Neuronal stem cell (in vitro differentiated cells): Measurements from ENCODE around the gene CATSPERD. TPM values are rescaled to one million over a fixed set of nuclear protein-coding genes. Genes with fewer than 3 reads are reported as not detected.

Source experiments
- DNase-seq: peaks from one replicate; pipeline ENCODE4 v3.0.0-alpha.2; 2013; ENCODE audit warnings: low spot score
- H2AFZ ChIP-seq: one replicate; pipeline ENCODE4 v1.6.1; 2013; ENCODE audit warnings: mild to moderate bottlenecking, low read length, inconsistent platforms
- H2AK5ac ChIP-seq: 2 replicates; pipeline ENCODE4 v1.6.1; 2013; ENCODE audit warnings: low read depth, mild to moderate bottlenecking, inconsistent platforms, low read length, moderate library complexity, mixed read lengths
- H2BK120ac ChIP-seq: 2 replicates; pipeline ENCODE4 v1.6.1; 2013; ENCODE audit warnings: low read depth, mild to moderate bottlenecking, inconsistent platforms, low read length, moderate library complexity, mixed read lengths
- H2BK12ac ChIP-seq: one replicate; pipeline ENCODE4 v1.6.1; 2013; ENCODE audit warnings: low read length, inconsistent platforms
- H2BK15ac ChIP-seq: 2 replicates; pipeline ENCODE4 v1.6.1; 2013; ENCODE audit warnings: mild to moderate bottlenecking, low read length, inconsistent platforms, mixed read lengths
- H2BK5ac ChIP-seq: one replicate; pipeline ENCODE4 v1.6.1; 2013; ENCODE audit warnings: inconsistent platforms, mild to moderate bottlenecking, low read length, moderate library complexity
- H3K14ac ChIP-seq: one replicate; pipeline ENCODE4 v1.6.1; 2013; ENCODE audit warnings: low read length, inconsistent platforms
- H3K18ac ChIP-seq: 2 replicates; pipeline ENCODE4 v1.6.1; 2013; ENCODE audit warnings: low read length, inconsistent platforms
- H3K23ac ChIP-seq: 2 replicates; pipeline ENCODE4 v1.6.1; 2013; ENCODE audit warnings: low read depth, mild to moderate bottlenecking, mixed read lengths, low read length, inconsistent platforms; ENCODE audit not compliant: poor library complexity
- H3K27ac ChIP-seq: replicated peaks from 3 replicates; pipeline ENCODE4 v1.5.1; 2013; ENCODE audit warnings: low read length, inconsistent platforms
- H3K27me3 ChIP-seq, 3 experiments: 2 replicates each; pipeline ENCODE4 v1.6.1; 2013; ENCODE audit warnings: low read length in 3 of 3, mild to moderate bottlenecking in 2 of 3, inconsistent platforms in 1 of 3, low read depth in 1 of 3, mixed read lengths in 1 of 3, moderate library complexity in 1 of 3; ENCODE audit not compliant: control insufficient read depth in 3 of 3, insufficient read depth in 3 of 3
- H3K36me3 ChIP-seq, 2 donors: replicated peaks in 1 of 2; 2 replicates each; pipeline ENCODE4 v1.6.1; 2013; ENCODE audit warnings: low read length in 2 of 2; ENCODE audit not compliant: control insufficient read depth in 2 of 2, insufficient read depth in 2 of 2
- H3K4ac ChIP-seq: 2 replicates; pipeline ENCODE4 v1.6.1; 2013; ENCODE audit warnings: inconsistent platforms, mild to moderate bottlenecking, low read length, moderate library complexity
- H3K4me1 ChIP-seq, 2 donors: 1 replicate in 1 of 2; 2 replicates in 1 of 2; pipeline ENCODE4 v1.6.1; 2013; ENCODE audit warnings: low read length in 2 of 2, low read depth in 1 of 2; ENCODE audit not compliant: control insufficient read depth in 2 of 2, insufficient read depth in 1 of 2
- H3K4me2 ChIP-seq: one replicate; pipeline ENCODE4 v1.6.1; 2013; ENCODE audit warnings: mild to moderate bottlenecking, low read length, inconsistent platforms; ENCODE audit not compliant: insufficient read depth, poor library complexity, severe bottlenecking
- H3K4me3 ChIP-seq, 2 donors: 2 replicates each; pipeline ENCODE4 v1.5.1; 2013; ENCODE audit warnings: low read length in 2 of 2, mild to moderate bottlenecking in 2 of 2, inconsistent platforms in 1 of 2, moderate library complexity in 1 of 2
- H3K79me1 ChIP-seq: one replicate; pipeline ENCODE4 v1.6.1; 2013; ENCODE audit warnings: low read depth, mild to moderate bottlenecking, inconsistent platforms, low read length, moderate library complexity
- H3K9ac ChIP-seq: one replicate; pipeline ENCODE4 v1.6.1; 2013; ENCODE audit warnings: mild to moderate bottlenecking, low read depth, low read length, inconsistent platforms; ENCODE audit not compliant: poor library complexity
- H3K9me3 ChIP-seq, 2 donors: replicated peaks in 1 of 2; 2 replicates each; pipeline versions ENCODE3 to v1.6.1; 2013; ENCODE audit warnings: low read length in 2 of 2, mild to moderate bottlenecking in 2 of 2, inconsistent platforms in 1 of 2, low read depth in 1 of 2, mixed read lengths in 1 of 2, moderate library complexity in 1 of 2; ENCODE audit not compliant: control insufficient read depth in 2 of 2, insufficient read depth in 1 of 2
- H4K8ac ChIP-seq: one replicate; pipeline ENCODE4 v1.6.1; 2013; ENCODE audit warnings: low read depth, mild to moderate bottlenecking, inconsistent platforms, low read length, moderate library complexity
- H4K91ac ChIP-seq: one replicate; pipeline ENCODE4 v1.6.1; 2013; ENCODE audit warnings: low read length, low read depth, mild to moderate bottlenecking, inconsistent platforms; ENCODE audit not compliant: poor library complexity
- WGBS, 2 donors: extraction: QIAGEN DNeasy Blood & Tissue Kit; methylation state at CpG; one replicate each; pipeline ENCODE4 v1.1.7; 2013; ENCODE audit warnings: missing lambda C conversion rate in 2 of 2, mixed read lengths in 1 of 2; ENCODE audit not compliant: insufficient read length in 2 of 2, insufficient replicate concordance in 1 of 2; ENCODE audit errors: extremely low coverage in 2 of 2; 5-methylcytosine and 5-hydroxymethylcytosine counted together
- polyA plus RNA-seq, 2 experiments: library from polyadenylated mRNA; stranded (reverse); fragments of 200-250 nt; gene quantifications; one replicate each; pipeline ENCODE4 v1.2.3, GENCODE V29; 2013

CATSPERD gene
- polyA plus RNA-seq (2013, experiment 1 of 2), result 0.03 TPM
- polyA plus RNA-seq (2013, experiment 2 of 2), result not detected

DNA sequence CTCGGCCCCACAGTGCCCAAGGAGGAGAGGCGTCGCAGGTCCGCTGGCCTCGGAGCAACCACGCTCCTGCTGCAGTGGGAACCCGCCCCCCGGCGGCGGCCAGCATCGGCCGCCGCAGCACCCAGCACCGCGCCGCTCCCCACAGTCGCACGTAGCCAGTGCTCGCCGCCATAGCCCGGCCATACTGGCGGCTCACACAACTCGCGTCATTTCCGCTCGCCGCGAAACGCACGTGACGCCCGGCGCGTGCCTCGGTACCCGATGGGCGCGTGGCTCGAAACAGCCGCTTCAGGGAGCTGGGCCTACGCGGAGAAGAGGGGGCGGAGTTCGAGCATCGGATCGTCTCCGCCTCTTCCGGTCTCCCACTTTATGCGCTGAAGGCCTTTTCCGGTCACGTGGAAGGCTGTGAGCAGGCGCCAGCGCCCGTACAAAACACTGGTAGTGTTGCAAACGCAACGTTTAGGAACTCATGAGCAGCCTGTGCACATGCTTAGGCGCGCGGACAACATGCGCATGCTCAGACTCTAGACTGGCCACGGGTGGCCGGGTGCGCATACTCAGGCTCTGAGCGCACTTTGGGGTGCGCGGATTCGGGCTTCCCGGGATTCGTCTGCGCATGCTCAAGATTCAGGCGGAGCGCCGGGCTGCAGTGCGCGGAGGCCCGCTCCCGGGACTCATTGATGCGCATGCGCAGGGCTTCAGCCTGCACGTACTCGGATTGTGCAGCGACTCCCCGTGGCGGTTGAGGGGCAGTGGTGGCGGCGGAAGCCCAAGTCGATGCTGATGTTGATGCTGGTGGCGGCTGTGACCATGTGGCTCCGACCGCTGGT, at the start of gene CATSPERD, which contains the start of gene LONP1:
CATSPERD (plus strand) TSS at position 677 of the 830 bp plus-strand sequence; CDS start at position 778, 101 bp downstream.
LONP1 (minus strand) TSS at position 186 of the 830 bp plus-strand sequence; CDS start at position 172, 14 bp downstream.
- Histone ChIP-seq H2BK120ac (peak within 1 kb of the TSS; percentile 91), H2BK5ac (peak within 1 kb of the TSS; percentile 62), H2AK5ac (peak within 1 kb of the TSS; percentile 44), H3K18ac (peak within 1 kb of the TSS; percentile 100), H3K4me2 (peak within 1 kb of the TSS; percentile 77), H2AFZ (peak within 1 kb of the TSS; percentile 93), H4K91ac (no peak within 1 kb of the TSS), H3K36me3 (peaks cover 5 to 21% of the 10 kb centered on the region in 2 donors), H3K23ac (peak within 1 kb of the TSS; percentile 99), H3K9ac (peak within 1 kb of the TSS; percentile 98), H3K79me1 (peaks cover 9% of the 10 kb centered on the region), H3K27ac (peak within 1 kb of the TSS; percentile 99), H4K8ac (peak within 1 kb of the TSS; percentile 96), H3K4ac (peak within 1 kb of the TSS; percentile 100), H3K4me1 (peaks cover 5 to 9% of the 10 kb centered on the region in 2 donors), H2BK15ac (no peak within 1 kb of the TSS), H3K4me3 (peak within 1 kb of the TSS; percentile 75 to 97), H2BK12ac (no peak within 1 kb of the TSS), H3K27me3 (no peaks in the 10 kb centered on the region), H3K14ac (peak within 1 kb of the TSS; percentile 98), H3K9me3 (no peaks in the 10 kb centered on the region)
- peak; percentile 99 for DNase-seq
- no CpG with 5 or more reads among the region's 90 CpGs for WGBS, 2 donors

DNA sequence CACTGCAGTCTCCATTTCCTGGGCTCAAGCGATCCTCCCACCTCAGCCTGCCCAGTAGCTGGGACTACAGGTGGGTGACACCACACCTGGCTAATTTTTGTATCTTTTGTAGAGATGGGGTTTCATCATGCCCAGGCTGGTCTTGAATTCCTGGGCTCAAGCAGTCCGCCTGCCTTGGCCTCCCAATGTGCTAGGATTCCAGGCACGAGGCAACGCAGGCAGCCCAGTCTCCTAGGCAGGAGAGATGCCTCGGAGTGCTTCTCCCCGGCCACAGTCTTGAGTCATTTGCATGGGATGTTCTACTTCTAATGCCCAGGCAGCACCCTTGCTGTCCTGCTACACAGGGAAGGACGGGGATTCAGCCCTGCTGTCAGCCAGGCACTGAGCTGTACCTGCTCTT, 48.8 kb upstream of the CATSPERD start:
- Histone ChIP-seq H4K91ac (no peak overlapping the region), H2AFZ (no peak overlapping the region), H3K4me2 (no peak overlapping the region), H3K79me1 (peaks cover 9% of the 10 kb centered on the region), H3K4me1 (peaks cover 0 to 4% of the 10 kb centered on the region in 2 donors), H2BK12ac (no peak overlapping the region), H3K14ac (no peak overlapping the region), H4K8ac (no peak overlapping the region), H3K36me3 (peaks cover 30 to 59% of the 10 kb centered on the region in 2 donors), H2AK5ac (no peak overlapping the region), H2BK120ac (no peak overlapping the region), H3K18ac (no peak overlapping the region), H3K9ac (no peak overlapping the region), H3K23ac (no peak overlapping the region), H2BK5ac (no peak overlapping the region), H3K4me3 (no peak overlapping the region), H3K9me3 (peaks cover 0 to 1% of the 10 kb centered on the region in 2 donors), H3K27me3 (no peaks in the 10 kb centered on the region), H3K27ac (no peak overlapping the region), H3K4ac (no peak overlapping the region), H2BK15ac (no peak overlapping the region)
- WGBS, 2 donors, result no CpG with 5 or more reads among the region's 7 CpGs
- no peak for DNase-seq

DNA sequence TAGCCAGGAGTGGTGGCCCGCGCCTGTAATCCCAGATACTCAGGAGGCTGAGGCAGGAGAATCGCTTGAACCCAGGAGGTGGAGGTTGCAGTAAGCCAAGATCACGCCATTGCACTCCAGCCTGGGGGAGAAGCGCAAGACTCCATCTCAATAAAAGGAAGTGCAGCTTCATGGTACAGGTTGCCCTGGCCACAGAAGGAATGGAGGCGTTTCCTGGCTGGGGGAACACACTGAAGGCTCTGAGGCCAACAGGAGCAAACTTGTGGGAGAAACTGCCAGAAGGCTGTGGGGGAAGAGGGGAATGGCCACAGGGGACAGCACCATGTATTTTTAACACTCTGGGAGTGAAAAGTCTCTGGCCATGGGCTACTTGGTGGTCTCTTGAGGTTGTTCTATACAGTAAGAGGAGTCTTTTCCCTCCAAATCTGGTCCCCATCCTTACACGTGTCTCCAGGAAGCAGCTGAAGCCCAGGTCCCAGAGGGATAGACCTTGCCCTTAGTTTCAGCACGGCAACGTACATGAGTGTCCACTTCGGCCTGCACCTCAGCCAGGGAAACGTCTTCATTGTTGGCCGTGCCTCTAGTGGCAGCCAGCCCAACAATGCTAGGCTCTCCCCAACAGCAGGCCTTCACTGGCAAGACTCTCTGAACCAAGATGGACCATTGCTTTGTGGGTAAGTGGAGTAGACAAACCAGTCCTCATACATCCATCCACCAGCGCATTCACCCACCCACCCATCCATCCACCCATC, 47.6 kb upstream of the CATSPERD start:
- no peak overlapping the region for H3K4me2 ChIP-seq
- H2AK5ac ChIP-seq, result no peak overlapping the region
- H3K9me3 ChIP-seq, result peaks cover 0 to 1% of the 10 kb centered on the region in 2 donors
- no peaks in the 10 kb centered on the region for H3K4me1 ChIP-seq
- H2BK12ac ChIP-seq, result no peak overlapping the region
- no peak overlapping the region for H2AFZ ChIP-seq
- peaks cover 19 to 53% of the 10 kb centered on the region in 2 donors for H3K36me3 ChIP-seq
- no peak for DNase-seq
- no peak overlapping the region for H4K91ac ChIP-seq
- H2BK5ac ChIP-seq, result no peak overlapping the region
- no peak overlapping the region for H3K23ac ChIP-seq
- H4K8ac ChIP-seq, result no peak overlapping the region
- H3K27ac ChIP-seq, result no peak overlapping the region
- no peak overlapping the region for H2BK120ac ChIP-seq
- no peak overlapping the region for H3K9ac ChIP-seq
- H3K79me1 ChIP-seq, result peaks cover 11% of the 10 kb centered on the region
- no peak overlapping the region for H3K18ac ChIP-seq
- H2BK15ac ChIP-seq, result no peak overlapping the region
- H3K4me3 ChIP-seq, result no peak overlapping the region
- H3K14ac ChIP-seq, result no peak overlapping the region
- no peak overlapping the region for H3K4ac ChIP-seq
- WGBS, 2 donors, result no CpG with 5 or more reads among the region's 13 CpGs
- no peaks in the 10 kb centered on the region for H3K27me3 ChIP-seq
